Liver (tissue), 3 donors: ENCODE data around the gene CLN6.

Experiments
- EGR1 ChIP-seq, 2 donors: IDR thresholded peaks; 2 replicates each; pipeline ENCODE4 v1.6.1; 2016 to 2018; ENCODE audit warnings: antibody characterized with exemption in 2 of 2, low read depth in 2 of 2
- FOXA1 ChIP-seq: IDR thresholded peaks from 2 replicates; pipeline ENCODE4 v1.6.1; 2016; ENCODE audit warnings: antibody characterized with exemption
- GABPA ChIP-seq, 2 donors: IDR thresholded peaks in 1 of 2; conservative IDR thresholded peaks in 1 of 2; 2 replicates each; pipeline ENCODE4 v1.6.1; 2016; ENCODE audit warnings: antibody characterized with exemption in 2 of 2, mild to moderate bottlenecking in 1 of 2, moderate library complexity in 1 of 2
- YY1 ChIP-seq: IDR thresholded peaks from 2 replicates; pipeline ENCODE4 v1.6.1; 2016; ENCODE audit warnings: antibody characterized with exemption, mild to moderate bottlenecking
- TF ChIP-seq, protein P1 (sequence below): fragments of 150-350 bp; IDR thresholded peaks from 2 replicates; pipeline ENCODE4 v1.5.1; 2017; ENCODE audit warnings: improper control_type of control experiment, low read depth, low read length; ENCODE audit not compliant: missing input control
- TF ChIP-seq, protein P2 (sequence below): IDR thresholded peaks from 2 replicates; pipeline ENCODE4 v1.6.1; 2016; ENCODE audit warnings: antibody characterized with exemption, mild to moderate bottlenecking
- TF ChIP-seq, protein P3 (sequence below): IDR thresholded peaks from 2 replicates; pipeline ENCODE4 v1.6.1; 2016; ENCODE audit warnings: antibody characterized with exemption
- TF ChIP-seq, protein P4 (sequence below): IDR thresholded peaks from 2 replicates; pipeline ENCODE4 v1.6.1; 2016; ENCODE audit warnings: antibody characterized with exemption
- donor health status: healthy.
- donor health status: healthy.

DNA sequence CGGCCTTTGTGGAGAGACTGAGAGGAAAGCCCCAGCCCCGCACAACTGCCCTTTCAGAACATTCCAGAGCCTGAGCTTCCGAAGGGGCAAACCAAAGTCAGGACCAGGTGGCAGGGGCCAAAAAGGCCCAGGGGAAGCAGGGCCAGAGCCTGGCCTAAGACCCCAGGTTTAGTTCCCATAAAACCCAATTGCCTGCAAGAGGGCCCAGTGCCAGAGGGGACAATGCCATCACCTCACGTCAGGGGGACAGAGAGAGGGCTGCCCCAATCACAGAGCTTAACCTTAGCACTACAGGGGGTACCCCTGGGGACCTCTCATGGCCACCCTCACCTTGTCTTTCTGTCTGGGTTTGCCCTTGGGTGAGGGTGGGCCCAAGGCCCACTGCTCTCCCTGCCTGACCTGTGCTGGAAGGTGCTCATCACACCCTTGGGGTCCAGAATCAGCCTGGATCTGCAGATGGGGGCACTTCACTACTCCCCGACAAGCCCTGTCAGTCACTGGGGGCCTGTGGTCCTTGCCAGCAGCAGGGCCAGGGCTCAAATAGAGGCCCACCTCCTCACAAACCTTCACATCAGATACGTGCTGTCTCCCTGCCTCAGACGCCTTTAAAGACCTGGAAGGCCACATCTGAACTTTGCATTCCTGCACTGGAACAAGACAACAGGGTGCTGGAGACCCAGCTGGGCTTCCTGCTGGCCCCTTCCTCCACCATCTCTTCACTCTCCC is 28.2 kb downstream of the CLN6 start:
- TF ChIP-seq EGR1 (IDR thresholded peaks at IDR 0.05; ENCODE audit: low read depth in 2 of 2), result no peak
- TF ChIP-seq GABPA (IDR thresholded peaks at IDR 0.05 in 1 of 2, conservative IDR thresholded peaks at IDR 0.05 in 1 of 2), result no peak
- TF ChIP-seq, protein P1, sequence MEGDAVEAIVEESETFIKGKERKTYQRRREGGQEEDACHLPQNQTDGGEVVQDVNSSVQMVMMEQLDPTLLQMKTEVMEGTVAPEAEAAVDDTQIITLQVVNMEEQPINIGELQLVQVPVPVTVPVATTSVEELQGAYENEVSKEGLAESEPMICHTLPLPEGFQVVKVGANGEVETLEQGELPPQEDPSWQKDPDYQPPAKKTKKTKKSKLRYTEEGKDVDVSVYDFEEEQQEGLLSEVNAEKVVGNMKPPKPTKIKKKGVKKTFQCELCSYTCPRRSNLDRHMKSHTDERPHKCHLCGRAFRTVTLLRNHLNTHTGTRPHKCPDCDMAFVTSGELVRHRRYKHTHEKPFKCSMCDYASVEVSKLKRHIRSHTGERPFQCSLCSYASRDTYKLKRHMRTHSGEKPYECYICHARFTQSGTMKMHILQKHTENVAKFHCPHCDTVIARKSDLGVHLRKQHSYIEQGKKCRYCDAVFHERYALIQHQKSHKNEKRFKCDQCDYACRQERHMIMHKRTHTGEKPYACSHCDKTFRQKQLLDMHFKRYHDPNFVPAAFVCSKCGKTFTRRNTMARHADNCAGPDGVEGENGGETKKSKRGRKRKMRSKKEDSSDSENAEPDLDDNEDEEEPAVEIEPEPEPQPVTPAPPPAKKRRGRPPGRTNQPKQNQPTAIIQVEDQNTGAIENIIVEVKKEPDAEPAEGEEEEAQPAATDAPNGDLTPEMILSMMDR, result no peak
- TF ChIP-seq, protein P2, sequence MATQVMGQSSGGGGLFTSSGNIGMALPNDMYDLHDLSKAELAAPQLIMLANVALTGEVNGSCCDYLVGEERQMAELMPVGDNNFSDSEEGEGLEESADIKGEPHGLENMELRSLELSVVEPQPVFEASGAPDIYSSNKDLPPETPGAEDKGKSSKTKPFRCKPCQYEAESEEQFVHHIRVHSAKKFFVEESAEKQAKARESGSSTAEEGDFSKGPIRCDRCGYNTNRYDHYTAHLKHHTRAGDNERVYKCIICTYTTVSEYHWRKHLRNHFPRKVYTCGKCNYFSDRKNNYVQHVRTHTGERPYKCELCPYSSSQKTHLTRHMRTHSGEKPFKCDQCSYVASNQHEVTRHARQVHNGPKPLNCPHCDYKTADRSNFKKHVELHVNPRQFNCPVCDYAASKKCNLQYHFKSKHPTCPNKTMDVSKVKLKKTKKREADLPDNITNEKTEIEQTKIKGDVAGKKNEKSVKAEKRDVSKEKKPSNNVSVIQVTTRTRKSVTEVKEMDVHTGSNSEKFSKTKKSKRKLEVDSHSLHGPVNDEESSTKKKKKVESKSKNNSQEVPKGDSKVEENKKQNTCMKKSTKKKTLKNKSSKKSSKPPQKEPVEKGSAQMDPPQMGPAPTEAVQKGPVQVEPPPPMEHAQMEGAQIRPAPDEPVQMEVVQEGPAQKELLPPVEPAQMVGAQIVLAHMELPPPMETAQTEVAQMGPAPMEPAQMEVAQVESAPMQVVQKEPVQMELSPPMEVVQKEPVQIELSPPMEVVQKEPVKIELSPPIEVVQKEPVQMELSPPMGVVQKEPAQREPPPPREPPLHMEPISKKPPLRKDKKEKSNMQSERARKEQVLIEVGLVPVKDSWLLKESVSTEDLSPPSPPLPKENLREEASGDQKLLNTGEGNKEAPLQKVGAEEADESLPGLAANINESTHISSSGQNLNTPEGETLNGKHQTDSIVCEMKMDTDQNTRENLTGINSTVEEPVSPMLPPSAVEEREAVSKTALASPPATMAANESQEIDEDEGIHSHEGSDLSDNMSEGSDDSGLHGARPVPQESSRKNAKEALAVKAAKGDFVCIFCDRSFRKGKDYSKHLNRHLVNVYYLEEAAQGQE, result no peak
- no peak for TF ChIP-seq FOXA1
- no peak for TF ChIP-seq YY1
- TF ChIP-seq, protein P3, sequence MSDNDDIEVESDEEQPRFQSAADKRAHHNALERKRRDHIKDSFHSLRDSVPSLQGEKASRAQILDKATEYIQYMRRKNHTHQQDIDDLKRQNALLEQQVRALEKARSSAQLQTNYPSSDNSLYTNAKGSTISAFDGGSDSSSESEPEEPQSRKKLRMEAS, result no peak
- TF ChIP-seq, protein P4, sequence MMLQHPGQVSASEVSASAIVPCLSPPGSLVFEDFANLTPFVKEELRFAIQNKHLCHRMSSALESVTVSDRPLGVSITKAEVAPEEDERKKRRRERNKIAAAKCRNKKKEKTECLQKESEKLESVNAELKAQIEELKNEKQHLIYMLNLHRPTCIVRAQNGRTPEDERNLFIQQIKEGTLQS, result no peak
